Activated CD4-positive, CD25-positive, alpha-beta regulatory T cell treated with anti-CD3 and anti-CD28 coated beads, Interleukin-2, amount 50 U/mL, for 24 hours (primary cell): ENCODE data around the gene SANBR.
"Not testable (repeated sequence)": the region's sequence is repeated elsewhere in the genome, so short reads cannot be mapped to it uniquely, and the experiment has no call there.

Experiments used
- ATAC-seq, 2 donors: fragments of 150-1000 bp; cut with Tn5 transposase; one replicate each; pipeline ENCODE4 v1.10.0; 2021; ENCODE audit warnings: mild to moderate bottlenecking in 1 of 2, moderate library complexity in 1 of 2

Gene SANBR

DNA sequence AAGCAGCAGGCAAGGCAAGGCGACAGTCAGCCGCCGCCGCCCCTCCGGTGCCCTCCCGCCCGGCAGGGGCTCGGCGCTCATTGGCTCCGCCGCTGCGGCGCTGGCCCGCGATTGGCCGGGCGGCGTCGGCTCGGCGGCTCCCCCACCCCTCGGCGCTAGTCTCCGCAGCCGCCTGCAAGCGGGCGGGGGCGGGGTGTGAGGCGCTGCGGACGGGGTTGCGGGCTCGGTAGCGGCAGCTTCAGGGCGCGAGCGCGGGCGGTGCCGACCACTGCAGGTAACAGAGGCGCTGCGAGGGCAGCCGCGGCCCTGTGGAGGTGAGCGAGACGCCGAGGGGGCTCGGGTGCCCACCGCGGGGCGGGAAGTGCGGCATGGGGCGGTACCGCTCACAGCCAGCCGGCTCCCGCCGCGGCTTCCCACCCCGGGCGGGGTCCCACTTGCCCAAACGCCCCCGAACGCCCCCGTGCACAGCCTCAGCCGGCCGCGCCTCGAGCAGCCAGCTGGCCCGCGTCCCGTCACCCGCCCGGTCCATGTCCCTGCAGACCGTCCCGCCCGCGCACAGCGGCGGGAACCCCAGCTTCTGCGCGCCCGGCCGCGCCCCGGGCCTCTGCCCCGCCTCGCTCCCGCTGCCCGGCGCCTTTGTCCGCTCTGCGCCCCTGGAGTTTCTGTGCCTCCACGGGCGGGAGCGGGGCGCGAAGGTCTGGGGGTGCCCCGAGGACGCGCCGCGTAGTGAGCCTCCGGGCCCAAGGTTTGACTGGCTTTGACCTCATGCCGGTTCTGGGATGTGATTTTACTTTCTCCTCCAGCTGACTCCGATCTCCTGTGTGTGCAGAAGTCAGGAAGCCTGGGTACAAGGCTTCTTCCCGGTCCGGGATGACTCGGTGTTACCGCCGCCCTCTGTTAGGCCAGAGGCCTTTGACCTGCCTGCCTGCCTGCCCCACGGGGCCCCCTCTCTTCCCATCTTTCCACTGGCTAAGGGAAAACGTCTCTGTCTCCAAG is at the start of gene SANBR:
Gene SANBR (plus strand): TSS at position 158 of the 996 bp plus-strand sequence. CDS start 4,480 bp downstream, outside the sequence.
- peak; percentile 99 for ATAC-seq

GRCh38 chr2:61015976-61016375 is 49.7 kb upstream of the SANBR start:
- no peak for ATAC-seq

DNA sequence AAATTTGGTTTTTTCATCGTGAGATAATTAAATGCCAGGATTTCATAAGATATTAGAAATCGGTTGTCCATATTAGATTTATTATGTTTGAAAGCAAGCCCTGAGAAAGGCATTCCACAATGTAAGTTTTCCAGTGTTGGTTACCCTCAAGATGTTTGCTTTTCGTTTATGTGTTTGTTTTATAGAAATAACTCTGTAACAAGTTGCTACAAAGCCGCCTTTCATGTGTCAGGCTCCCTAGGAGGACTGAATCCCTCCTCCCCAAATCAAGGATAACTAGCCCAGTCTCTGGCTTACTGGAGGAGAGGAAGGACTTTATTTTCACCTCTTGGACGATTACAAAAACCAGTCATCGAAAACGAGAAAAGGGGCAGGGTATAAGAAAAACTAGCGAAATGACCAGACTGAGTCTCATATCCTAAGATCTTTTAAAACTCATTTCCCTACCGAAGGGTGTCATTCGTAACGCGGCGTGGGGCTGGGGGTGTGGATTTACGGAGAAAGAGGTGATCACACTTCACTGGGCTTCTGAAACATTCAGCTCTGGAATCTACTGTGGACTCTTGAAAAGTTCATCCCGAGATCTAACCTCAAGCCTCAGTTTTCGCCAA is 49.2 kb upstream of the SANBR start:
- ATAC-seq = peak; percentile 25 to 27

DNA sequence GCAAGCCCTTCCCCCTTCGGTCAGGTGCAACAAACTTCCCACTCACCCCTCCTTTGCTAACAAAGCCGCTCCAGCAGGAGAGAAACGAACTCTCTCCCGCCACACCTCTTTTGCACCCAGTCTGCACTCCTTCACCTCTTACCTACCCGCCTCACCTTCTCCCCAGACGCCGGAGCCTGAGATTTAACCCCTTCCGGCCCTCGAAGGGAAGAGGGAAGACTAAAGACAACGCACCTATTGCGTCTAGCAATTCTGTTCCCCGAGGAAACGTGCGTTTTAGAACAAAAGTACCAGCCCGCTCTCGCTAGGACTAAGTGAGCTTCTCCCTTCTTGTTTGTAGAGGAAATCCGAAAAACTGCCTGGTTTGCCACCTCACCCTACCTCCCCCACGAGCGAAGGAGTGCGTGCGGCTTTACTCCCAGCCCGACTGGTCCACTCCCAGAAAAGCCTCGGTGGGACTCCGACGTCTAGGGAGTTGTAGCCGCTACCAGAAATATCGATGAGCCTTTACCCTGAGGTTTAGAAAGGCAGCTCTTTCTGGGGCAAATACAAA is 48.6 kb upstream of the SANBR start:
- peak; percentile 74 to 77 for ATAC-seq

- ATAC-seq = peak; percentile 88 to 90
Observed at GRCh38 chr2:61017556-61018317, 47.9 kb upstream of the SANBR start, which contains the start of the genes PEX13 and PUS10. Gene PEX13, plus strand, starts transcription at chr2:61017720. Its CDS starts 40 bp downstream, at chr2:61017760. Gene PUS10, minus strand, starts transcription at chr2:61018255. Its CDS starts 6,365 bp downstream, at chr2:61011890.

- peak in 1 of 2 donors; percentile 1 for ATAC-seq
Observed at GRCh38 chr2:61018318-61018755, 47.3 kb upstream of the SANBR start.

GRCh38 chr2:61018798-61019197 is 46.9 kb upstream of the SANBR start:
- ATAC-seq = no peak

- ATAC-seq = no peak
Observed at GRCh38 chr2:61021228-61021660, 44.4 kb upstream of the SANBR start.

DNA sequence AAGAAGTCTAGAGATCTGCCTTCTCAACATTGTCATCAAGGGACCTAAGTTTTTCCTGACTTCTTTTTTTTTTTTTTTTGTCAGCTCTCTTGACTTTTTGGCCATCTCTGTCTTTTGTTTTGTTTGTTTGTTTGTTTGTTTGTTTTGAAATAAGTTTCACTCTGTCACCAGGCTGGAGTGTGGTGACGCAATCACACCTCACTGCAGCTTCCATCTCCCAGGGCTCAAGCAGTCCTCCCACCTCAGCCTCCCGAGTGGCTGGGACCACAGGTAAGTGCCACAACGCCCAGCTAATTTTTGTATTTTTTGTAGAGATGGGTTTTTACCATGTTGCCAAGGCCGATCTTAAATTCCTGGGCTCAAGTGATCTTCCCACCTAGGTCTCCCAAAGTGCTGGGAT is 42.0 kb upstream of the SANBR start:
- no peak for ATAC-seq

- ATAC-seq = no peak
Observed at GRCh38 chr2:61029533-61029932, 36.1 kb upstream of the SANBR start.

- not testable (repeated sequence) for ATAC-seq
Observed at GRCh38 chr2:61034592-61034991, 31.1 kb upstream of the SANBR start.

- not testable (repeated sequence) for ATAC-seq
Observed at GRCh38 chr2:61036643-61037042, 29.0 kb upstream of the SANBR start.

DNA sequence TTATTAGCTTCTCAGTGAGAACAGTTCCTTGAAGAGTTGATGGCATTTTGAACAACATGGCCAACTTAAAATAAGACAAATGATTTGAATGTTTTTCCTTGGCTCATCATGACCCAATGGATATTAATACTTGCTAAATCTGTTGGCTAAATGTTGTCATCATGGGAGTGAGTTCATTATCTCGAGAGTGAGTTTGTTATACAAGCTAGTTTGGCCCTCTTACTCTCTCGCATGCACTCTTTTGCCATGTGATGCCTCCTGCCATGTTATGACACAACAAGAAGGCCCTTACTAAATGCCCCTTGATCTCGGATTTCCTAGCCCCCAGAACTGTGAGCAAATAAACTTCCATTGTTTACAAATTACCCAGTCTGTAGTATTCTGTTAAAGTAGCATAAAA is 22.9 kb upstream of the SANBR start:
- no peak for ATAC-seq

- ATAC-seq = peak in 1 of 2 donors; percentile 65
Observed at GRCh38 chr2:61044636-61045035, 21.0 kb upstream of the SANBR start.

GRCh38 chr2:61045226-61045625 is 20.4 kb upstream of the SANBR start:
- ATAC-seq = no peak

DNA sequence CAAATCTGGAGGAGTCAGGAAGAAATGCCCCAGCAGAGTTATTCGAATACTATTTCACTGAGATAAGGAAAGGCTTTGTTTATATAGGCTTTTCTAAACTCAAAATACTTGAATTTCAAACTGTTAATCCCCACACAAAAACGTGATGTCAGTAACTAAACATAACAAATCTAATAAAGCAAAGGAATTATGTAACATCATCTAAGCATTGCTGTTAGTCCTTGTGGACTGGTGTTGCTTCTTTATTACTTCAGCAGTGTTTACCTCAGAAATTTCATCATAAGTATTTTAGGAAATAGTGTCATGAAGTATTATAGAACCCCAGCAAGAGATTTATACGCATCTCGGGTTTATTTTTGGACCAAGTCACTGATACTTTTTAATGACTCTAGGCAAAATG is 19.7 kb upstream of the SANBR start:
- ATAC-seq = no peak

- no peak for ATAC-seq
Observed at GRCh38 chr2:61055557-61055956, 10.1 kb upstream of the SANBR start.

DNA sequence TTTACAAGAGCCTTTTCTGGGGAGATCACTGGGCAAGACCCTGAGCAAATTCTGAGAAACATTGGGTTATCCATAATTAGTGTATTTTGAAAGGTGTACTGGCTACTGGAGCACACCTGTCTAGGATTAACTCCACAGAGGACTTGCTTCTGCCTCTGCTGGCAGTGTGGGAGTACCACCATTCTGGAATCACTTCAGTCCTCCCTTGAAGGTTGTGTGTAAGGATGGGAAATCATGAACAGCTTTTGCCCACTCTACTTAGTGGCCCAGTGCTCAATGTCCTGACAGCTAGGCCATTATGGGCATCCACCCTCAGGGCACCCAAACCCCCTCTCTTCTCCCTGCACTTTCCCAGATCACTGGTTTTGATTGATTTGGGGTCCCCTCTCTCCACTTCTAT is 8.1 kb upstream of the SANBR start:
- ATAC-seq = no peak

DNA sequence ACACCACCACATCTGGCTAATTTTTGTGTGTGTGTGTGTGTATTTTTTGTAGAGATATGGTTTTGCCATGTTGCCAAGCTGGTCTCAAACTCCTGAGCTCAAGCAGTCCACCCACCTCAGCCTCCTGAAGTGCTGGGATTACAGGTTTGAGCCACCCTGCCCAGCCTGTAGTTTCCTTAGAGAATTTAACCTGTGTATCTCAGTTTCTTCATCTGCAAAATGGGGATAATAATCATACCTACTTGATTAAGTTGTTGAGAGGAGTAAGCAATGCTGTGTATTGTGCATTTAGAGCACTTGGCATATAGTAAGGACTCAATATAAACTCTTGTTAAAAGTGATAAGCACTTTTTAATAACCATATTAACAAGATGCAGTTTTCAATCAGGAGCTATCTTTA is 6.3 kb upstream of the SANBR start:
- ATAC-seq = no peak

GRCh38 chr2:61074100-61074499 is 8.4 kb downstream of the SANBR start:
- ATAC-seq = no peak

GRCh38 chr2:61085883-61086282 is 20.2 kb downstream of the SANBR start:
- ATAC-seq = no peak

DNA sequence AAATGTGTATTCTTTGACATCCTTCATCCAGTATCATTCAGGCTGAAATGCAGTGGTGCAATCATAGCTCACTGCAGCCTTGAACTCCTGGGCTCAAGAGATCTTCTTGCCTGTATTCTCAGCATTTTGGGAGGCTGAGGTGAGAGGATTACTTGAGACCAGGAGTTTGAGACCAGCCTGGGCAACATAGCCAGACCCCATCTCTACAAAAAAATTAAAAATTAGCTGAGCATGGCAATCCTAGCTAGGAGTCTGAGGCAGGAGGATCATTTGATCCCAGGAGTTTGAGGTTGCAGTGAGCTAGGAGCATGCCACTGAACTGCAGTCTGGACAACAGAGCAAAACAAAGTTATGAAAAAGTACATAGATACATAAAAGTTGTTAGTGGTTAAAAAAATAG is 24.1 kb downstream of the SANBR start:
- no peak for ATAC-seq
